HCT116 (cell line): ENCODE measurements around the gene FAM98C.

Experiments
- EZH2phosphoT487 ChIP-seq: fragments of 200-600 bp; IDR thresholded peaks from 2 replicates; pipeline ENCODE4 v1.6.1; 2018; ENCODE audit warnings: antibody characterized with exemption, borderline replicate concordance
- MAX ChIP-seq: IDR thresholded peaks from 2 replicates; pipeline ENCODE4 v1.6.1; 2012
- POLR2A ChIP-seq: IDR thresholded peaks from 2 replicates; pipeline ENCODE4 v1.7.0; 2011; ENCODE audit warnings: borderline replicate concordance; ENCODE audit not compliant: insufficient read depth, insufficient read length; ENCODE audit errors: extremely low read depth
- YY1 ChIP-seq: IDR thresholded peaks from 2 replicates; pipeline ENCODE4 v1.6.1; 2011; ENCODE audit warnings: low read length, low read depth, moderate library complexity, mild to moderate bottlenecking; ENCODE audit not compliant: insufficient replicate concordance; ENCODE audit errors: extremely low read depth

GRCh38 chr19:38399537-38399936 is 3.4 kb upstream of the FAM98C start:
- TF ChIP-seq EZH2phosphoT487 (no peak), POLR2A (no peak), YY1 (no peak), MAX (no peak)
